ENCODE measurements around the gene GRK5.

GRCh38 chr10:119327096-119327745, 119.8 kb downstream of the GRK5 start:
- TF ChIP-seq ARNT (IDR thresholded peaks at IDR 0.05) (no peak), PKNOX1 (IDR thresholded peaks at IDR 0.05) (no peak), HDGF (IDR thresholded peaks at IDR 0.05; ENCODE audit: borderline replicate concordance) (no peak), ELF4 (IDR thresholded peaks at IDR 0.05) (no peak), BHLHE40 (IDR thresholded peaks at IDR 0.05; ENCODE audit: borderline replicate concordance) (no peak), SP1 (IDR thresholded peaks at IDR 0.05) (no peak), CTBP1 (IDR thresholded peaks at IDR 0.05; ENCODE audit: borderline replicate concordance) (no peak)

Data from HEK293T (cell line).